Transverse colon (tissue), 4 donors: Measurements from ENCODE around the gene NOC2L. TPM values are rescaled to one million over a fixed set of nuclear protein-coding genes. Genes with fewer than 3 reads are reported as not detected.
A peak's percentile ranks its signal among the peaks of the same experiment; 100 is the strongest.

ENCODE experiments used
- DNase-seq: peaks from one replicate; pipeline ENCODE4 v3.0.0-alpha.2; 2019
- H3K27ac ChIP-seq, 4 donors: fragments of 200-600 bp; sonication (generic); 2 replicates each; pipeline ENCODE4 v1.5.1; 2016 to 2018; ENCODE audit warnings: inconsistent platforms in 4 of 4
- H3K27me3 ChIP-seq: fragments of 200-600 bp; sonication (generic); 2 replicates; pipeline ENCODE4 v1.5.1; 2017; ENCODE audit warnings: inconsistent platforms
- H3K36me3 ChIP-seq, 4 donors: fragments of 200-600 bp; sonication (generic); 2 replicates each; pipeline ENCODE4 v1.5.1; 2017 to 2019; ENCODE audit warnings: inconsistent platforms in 4 of 4
- H3K4me1 ChIP-seq, 4 donors: fragments of 200-600 bp; sonication (generic); 2 replicates each; pipeline ENCODE4 v1.5.1; 2017 to 2020; ENCODE audit warnings: inconsistent platforms in 4 of 4
- H3K4me3 ChIP-seq, 4 donors: fragments of 200-600 bp; sonication (generic); 1 replicate in 1 of 4; 2 replicates in 3 of 4; pipeline versions ENCODE4 v1.5.1 to v1.6.1; 2017 to 2019; ENCODE audit warnings: inconsistent platforms in 4 of 4
- H3K9me3 ChIP-seq, 2 donors: fragments of 200-600 bp; sonication (generic); 2 replicates each; pipeline ENCODE4 v1.5.1; 2017 to 2019; ENCODE audit warnings: inconsistent platforms in 2 of 2
- EP300 ChIP-seq: sonication (generic); formaldehyde crosslinking; IDR thresholded peaks from one replicate; pipeline ENCODE4 v1.6.1; 2017; ENCODE audit warnings: antibody characterized with exemption, low read depth
- POLR2A ChIP-seq: fragments of 450-650 bp; IDR thresholded peaks from one replicate; pipeline ENCODE4 v1.6.1; 2016; ENCODE audit warnings: antibody characterized with exemption, mild to moderate bottlenecking, moderate library complexity
- POLR2AphosphoS5 ChIP-seq, 3 donors: sonication (generic); formaldehyde crosslinking; IDR thresholded peaks; one replicate each; pipeline ENCODE4 v1.6.1; 2016; ENCODE audit warnings: antibody characterized with exemption in 3 of 3
- WGBS, 2 donors: methylation state at CpG; one replicate each; pipeline ENCODE4 v1.1.5; 2018; ENCODE audit warnings: low coverage in 1 of 2; 5-methylcytosine and 5-hydroxymethylcytosine counted together
- in situ Hi-C, 4 donors: fragments of 200-750 bp; cut with MboI; loops; one replicate each; pipeline versions ENCODE4 v1.15.0 to v1.15.1; 2017; ENCODE audit warnings: low sequenced_read_pairs in 3 of 4, low pct_ligation_motif_present in 1 of 4, low pct_unique_long_range_greater_than_20kb in 1 of 4
- intact Hi-C: fragments of 100-400 bp; cut with DNase I; formaldehyde crosslinking; loops from one replicate; pipeline ENCODE4 v1.15.1; 2023; ENCODE audit warnings: low total_unique reads
- total RNA-seq, 4 donors: library from RNA; depleted of rRNA; stranded (reverse); fragments of >200 nt; gene quantifications; one replicate each; pipeline ENCODE4 v1.1.0, GENCODE V29; 2016
- TF ChIP-seq, protein P1 (sequence below), 5 experiments: fragments of 200-600 bp in 3 of 5; fragments of 450-650 bp in 2 of 5; sonication (generic) in 3 of 5; IDR thresholded peaks; 1 replicate in 2 of 5; 2 replicates in 3 of 5; pipeline ENCODE4 v1.5.1; 2016 to 2017; ENCODE audit warnings: antibody characterized with exemption in 5 of 5, inconsistent platforms in 3 of 5, mild to moderate bottlenecking in 2 of 5, moderate library complexity in 1 of 5

NOC2L gene
- total RNA-seq, 4 donors from 2014 or later: 17.6 to 50.4 (median 31.6) TPM

DNA sequence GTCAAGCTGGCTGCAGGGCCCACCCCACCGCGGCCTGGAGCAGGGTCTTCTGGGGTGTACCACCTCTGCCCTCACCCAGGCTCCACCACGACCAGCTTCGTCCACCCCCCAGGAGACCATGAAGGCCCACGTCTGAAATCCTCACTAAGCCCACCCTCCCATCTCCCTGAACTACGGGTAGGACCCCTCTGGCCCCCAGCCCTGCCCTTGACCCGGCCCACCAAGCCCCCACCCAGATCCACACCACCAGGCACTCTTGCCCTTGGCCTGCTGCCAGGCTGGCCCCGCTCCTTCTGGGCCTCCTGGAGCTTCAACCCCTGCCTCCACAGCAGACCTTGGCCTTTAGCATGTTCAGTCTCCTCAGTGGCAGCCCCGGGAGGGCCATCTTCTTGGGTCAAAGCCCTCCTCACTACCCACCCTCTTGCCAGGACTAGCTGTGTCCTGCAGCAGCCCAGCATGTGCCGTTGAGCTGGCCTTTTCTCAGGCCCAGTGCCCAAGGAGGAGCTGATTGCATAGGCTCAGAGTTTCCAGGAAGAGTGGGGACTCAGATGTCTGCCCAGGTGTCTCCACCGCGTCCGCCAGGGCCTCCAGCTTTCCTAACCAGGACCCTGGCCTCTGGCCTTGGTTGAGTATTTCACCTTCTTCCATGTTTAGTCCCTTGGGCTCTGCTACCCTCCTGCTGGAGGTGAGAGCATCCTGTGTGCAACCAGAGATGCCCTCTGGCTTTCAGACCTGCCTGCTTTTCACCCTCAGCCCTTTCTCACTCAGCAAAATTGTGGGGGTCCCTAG is 53.1 kb downstream of the NOC2L start:
- peak; percentile 9 for DNase-seq
- Histone ChIP-seq H3K4me3 (no peak overlapping the region), H3K4me1 (peaks cover 0 to 46% (median 27%) of the 10 kb centered on the region in 4 donors), H3K27me3 (peaks cover 59% of the 10 kb centered on the region), H3K9me3 (no peaks in the 10 kb centered on the region), H3K27ac (no peak overlapping the region), H3K36me3 (no peaks in the 10 kb centered on the region)
- TF ChIP-seq POLR2AphosphoS5 (IDR thresholded peaks at IDR 0.05) (no peak), EP300 (no peak), POLR2A (no peak)
- TF ChIP-seq, protein P1, sequence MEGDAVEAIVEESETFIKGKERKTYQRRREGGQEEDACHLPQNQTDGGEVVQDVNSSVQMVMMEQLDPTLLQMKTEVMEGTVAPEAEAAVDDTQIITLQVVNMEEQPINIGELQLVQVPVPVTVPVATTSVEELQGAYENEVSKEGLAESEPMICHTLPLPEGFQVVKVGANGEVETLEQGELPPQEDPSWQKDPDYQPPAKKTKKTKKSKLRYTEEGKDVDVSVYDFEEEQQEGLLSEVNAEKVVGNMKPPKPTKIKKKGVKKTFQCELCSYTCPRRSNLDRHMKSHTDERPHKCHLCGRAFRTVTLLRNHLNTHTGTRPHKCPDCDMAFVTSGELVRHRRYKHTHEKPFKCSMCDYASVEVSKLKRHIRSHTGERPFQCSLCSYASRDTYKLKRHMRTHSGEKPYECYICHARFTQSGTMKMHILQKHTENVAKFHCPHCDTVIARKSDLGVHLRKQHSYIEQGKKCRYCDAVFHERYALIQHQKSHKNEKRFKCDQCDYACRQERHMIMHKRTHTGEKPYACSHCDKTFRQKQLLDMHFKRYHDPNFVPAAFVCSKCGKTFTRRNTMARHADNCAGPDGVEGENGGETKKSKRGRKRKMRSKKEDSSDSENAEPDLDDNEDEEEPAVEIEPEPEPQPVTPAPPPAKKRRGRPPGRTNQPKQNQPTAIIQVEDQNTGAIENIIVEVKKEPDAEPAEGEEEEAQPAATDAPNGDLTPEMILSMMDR (IDR thresholded peaks at IDR 0.05): no peak
- 56% methylated on average over 13 of the region's 13 CpGs; no CpG with 5 or more reads in 1 of the 2 donors for WGBS, 2 donors
- intact Hi-C loops (loop anchor here (2.0 kb wide), 1 partner anchor 31 kb away; no protein-coding TSS in a partner anchor), in situ Hi-C loops (no loop called here)

DNA sequence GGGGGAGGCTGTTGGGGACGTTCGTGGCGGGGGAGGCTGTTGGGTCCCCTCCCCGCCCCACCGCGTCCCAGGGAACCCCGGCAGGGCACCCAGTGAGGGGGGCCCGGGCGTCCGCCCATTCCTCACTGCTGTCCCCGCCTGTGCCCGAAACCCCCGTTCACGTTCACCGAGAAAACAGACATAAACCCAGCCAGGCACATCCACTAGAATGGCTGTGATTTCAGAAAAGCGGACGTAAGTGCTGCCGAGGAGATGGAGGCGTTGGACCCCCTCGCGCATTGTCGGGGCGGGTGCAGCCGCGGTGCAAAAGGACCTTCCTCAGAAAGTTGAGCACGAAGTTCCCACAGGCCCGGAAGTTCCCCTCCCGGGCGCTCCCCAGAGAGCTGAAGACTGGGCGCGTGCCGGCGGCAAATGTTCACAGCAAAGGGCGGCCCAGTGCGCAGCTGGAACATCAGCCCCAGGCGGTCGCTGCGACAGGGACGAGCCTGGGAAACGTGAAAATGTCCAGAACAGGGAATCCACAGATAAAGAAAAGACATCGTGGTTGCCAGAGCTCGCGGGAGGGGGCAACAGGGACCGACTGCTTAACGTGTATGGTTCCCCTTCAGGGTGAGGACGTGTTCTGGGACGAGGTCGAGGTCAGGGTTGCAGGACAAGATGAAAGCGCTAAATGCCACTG is 53.8 kb downstream of the NOC2L start:
- in situ Hi-C loops: no loop called here
- Histone ChIP-seq H3K36me3 (no peaks in the 10 kb centered on the region), H3K27ac (peak overlapping the region in 3 of 4 donors; percentile 7 to 36 (median 19)), H3K4me3 (peak overlapping the region in 3 of 4 donors; percentile 20 to 54 (median 34)), H3K27me3 (peaks cover 58% of the 10 kb centered on the region), H3K9me3 (no peaks in the 10 kb centered on the region), H3K4me1 (peaks cover 0 to 39% (median 26%) of the 10 kb centered on the region in 4 donors)
- 13 to 18% methylated on average over 7 to 36 of the region's 49 CpGs for WGBS, 2 donors
- peak; percentile 50 for DNase-seq
- intact Hi-C loops: loop anchor here (2.0 kb wide), 1 partner anchor 32 kb away; no protein-coding TSS in a partner anchor
- TF ChIP-seq, protein P1 (IDR thresholded peaks at IDR 0.05): no peak
- TF ChIP-seq EP300 (no peak), POLR2A (no peak)

DNA sequence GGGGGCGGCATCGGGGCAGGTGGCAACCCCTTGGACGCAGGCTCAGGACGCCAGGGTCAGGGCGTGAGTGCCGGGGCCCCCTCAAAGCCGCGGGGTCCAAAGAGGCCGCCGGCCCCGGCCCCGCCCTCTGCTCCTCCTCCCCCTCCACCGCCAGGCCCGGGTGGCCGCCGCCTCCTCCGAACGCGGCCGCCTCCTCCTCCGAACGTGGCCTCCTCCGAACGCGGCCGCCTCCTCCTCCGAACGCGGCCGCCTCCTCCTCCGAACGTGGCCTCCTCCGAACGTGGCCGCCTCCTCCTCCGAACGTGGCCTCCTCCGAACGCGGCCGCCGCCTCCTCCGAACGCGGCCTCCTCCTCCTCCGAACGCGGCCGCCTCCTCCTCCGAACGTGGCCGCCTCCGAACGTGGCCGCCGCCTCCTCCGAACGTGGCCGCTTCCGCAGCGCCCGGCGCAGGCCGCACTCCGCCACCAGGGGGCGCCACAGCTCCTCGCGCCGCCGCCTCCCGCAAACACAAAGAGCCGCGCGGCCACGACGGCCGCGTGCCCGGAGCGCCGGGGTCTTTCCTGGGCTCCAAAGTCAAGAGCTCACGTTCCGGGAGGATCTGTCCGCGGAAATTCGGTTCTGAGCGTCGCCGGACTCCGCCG is 54.6 kb downstream of the NOC2L start:
- DNase-seq: peak; percentile 83
- intact Hi-C loops (loop anchor here (2.0 kb wide), 1 partner anchor 32 kb away; no protein-coding TSS in a partner anchor), in situ Hi-C loops (no loop called here)
- H3K4me1 ChIP-seq: peaks cover 0 to 33% (median 20%) of the 10 kb centered on the region in 4 donors
- WGBS, 2 donors: 16% methylated on average over 52 of the region's 91 CpGs; no CpG with 5 or more reads in 1 of the 2 donors
- H3K27ac ChIP-seq: peak overlapping the region in 3 of 4 donors; percentile 16 to 36 (median 19)
- peaks cover 60% of the 10 kb centered on the region for H3K27me3 ChIP-seq
- H3K4me3 ChIP-seq: peak overlapping the region in 3 of 4 donors; percentile 20 to 54 (median 34)
- H3K9me3 ChIP-seq: no peaks in the 10 kb centered on the region
- no peaks in the 10 kb centered on the region for H3K36me3 ChIP-seq
- TF ChIP-seq EP300 (no peak), POLR2AphosphoS5 (IDR thresholded peaks at IDR 0.05) (peak in 1 of 3 donors; percentile 27)
- TF ChIP-seq, protein P1 (IDR thresholded peaks at IDR 0.05): peak; percentile 53 to 98 (median 93)
